A549 treated with dexamethasone at 1 μM for 4 hours (cell line): ENCODE results near the gene PCDHGA4. TPM values are rescaled to one million over a fixed set of nuclear protein-coding genes. Genes with fewer than 3 reads are reported as not detected.

Experiments used
- total RNA-seq: library from RNA; stranded (reverse); fragments of 200-300 nt; extraction: Qiagen RNA extraction; gene quantifications from 5 replicates; pipeline ENCODE4 v1.2.3, GENCODE V29; 2022

The PCDHGA4 gene
- total RNA-seq, 1 experiment from 2014 or later = 0.08 TPM

DNA sequence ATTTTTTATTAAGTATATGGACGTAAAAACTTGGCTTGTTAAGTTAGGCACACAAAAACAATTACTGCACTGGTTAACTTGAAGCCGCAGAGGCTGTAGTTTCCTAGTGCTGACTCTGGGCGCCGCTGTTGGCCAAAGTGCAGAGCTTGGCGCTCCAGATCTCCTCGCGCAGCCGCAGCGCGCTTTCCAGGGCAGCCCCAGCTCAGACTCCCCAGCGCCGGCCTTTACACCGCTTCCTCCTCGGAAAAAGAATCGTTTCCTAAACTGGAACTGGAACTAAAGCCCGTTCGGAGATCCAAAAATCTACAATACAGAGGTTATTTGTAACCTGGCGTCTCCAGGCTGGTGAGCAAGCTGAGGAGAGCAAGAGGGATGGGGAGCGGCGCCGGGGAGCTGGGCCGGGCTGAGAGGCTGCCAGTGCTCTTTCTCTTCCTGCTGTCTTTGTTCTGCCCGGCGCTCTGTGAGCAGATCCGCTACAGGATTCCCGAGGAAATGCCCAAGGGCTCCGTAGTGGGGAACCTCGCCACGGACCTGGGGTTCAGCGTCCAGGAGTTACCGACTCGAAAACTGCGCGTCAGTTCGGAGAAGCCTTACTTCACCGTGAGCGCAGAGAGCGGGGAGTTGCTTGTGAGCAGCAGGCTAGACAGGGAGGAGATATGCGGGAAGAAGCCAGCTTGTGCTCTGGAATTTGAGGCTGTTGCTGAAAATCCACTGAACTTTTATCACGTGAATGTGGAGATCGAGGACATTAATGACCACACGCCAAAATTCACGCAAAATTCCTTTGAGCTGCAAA lies 43.1 kb downstream of the PCDHGA4 start, which contains the start of gene PCDHGB5:
TSS of gene PCDHGB5 (plus strand) at position 192 of the 796 bp plus-strand sequence. CDS start at position 373, 181 bp downstream.

DNA sequence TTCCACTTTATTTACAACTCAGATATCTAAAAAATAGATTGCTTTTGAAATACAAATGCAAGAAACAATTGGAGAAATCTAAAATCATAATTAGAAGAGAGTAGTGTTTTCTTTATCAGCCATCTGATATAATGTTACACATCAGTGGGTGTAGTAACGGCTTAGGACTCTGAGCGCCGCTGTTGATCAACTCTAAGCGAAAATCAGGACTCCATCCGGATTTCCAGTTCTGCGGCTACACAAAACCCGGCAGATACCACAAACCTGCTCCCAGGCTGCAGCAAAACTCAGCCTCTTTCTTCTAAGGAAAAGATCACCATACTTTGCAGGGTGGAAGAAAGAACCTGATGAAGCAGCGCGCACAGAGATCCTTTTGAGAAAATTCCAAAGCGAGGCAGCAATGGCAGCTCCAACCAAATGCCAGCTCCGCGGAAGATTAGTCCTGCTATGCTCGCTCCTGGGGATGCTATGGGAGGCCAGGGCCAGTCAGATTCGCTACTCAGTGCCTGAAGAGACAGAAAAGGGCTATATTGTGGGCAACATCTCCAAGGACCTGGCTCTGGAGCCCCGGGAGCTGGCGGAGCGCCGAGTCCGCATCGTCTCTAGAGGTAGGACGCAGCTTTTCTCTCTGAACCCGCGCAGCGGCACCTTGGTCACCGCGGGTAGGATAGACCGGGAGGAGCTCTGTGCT lies 47.9 kb downstream of the PCDHGA4 start, which contains the start of gene PCDHGA9:
TSS of gene PCDHGA9 (plus strand) at position 226 of the 691 bp plus-strand sequence. CDS start at position 401, 175 bp downstream.

Other genes with a start within 250 kb of the PCDHGA4 start
- 0.02 to 0.12 TPM (median 0.02 TPM) in 3 of 5 replicates, not detected in the others for gene PCDHB4, start 233.2 kb upstream of the PCDHGA4 start, total RNA-seq
- gene PCDHB5, start 219.8 kb upstream of the PCDHGA4 start, total RNA-seq = 1.1 to 1.6 TPM (median 1.4 TPM) in 5 replicates
- gene PCDHB6, start 205.0 kb upstream of the PCDHGA4 start, total RNA-seq = 0.74 to 1.2 TPM (median 0.88 TPM) in 5 replicates
- 0.02 TPM in 1 of 5 replicates, not detected in the others for gene PCDHB7, start 182.4 kb upstream of the PCDHGA4 start, total RNA-seq
- gene PCDHB8, start 177.2 kb upstream of the PCDHGA4 start, total RNA-seq = 0.15 to 0.41 TPM (median 0.29 TPM) in 5 replicates
- 0.05 to 0.15 TPM (median 0.09 TPM) in 5 replicates for gene PCDHB16, start 172.6 kb upstream of the PCDHGA4 start, total RNA-seq
- 0.02 to 0.07 TPM in 2 of 5 replicates, not detected in the others for gene PCDHB9, start 167.9 kb upstream of the PCDHGA4 start, total RNA-seq
- 0.06 to 0.08 TPM (median 0.07 TPM) in 3 of 5 replicates, not detected in the others for gene PCDHB10, start 162.7 kb upstream of the PCDHGA4 start, total RNA-seq
- 0.07 to 0.08 TPM (median 0.07 TPM) in 4 of 5 replicates, not detected in the other for gene PCDHB11, start 155.4 kb upstream of the PCDHGA4 start, total RNA-seq
- 0.03 to 0.05 TPM in 2 of 5 replicates, not detected in the others for gene PCDHB12, start 146.3 kb upstream of the PCDHGA4 start, total RNA-seq
- 0.04 to 0.09 TPM (median 0.07 TPM) in 5 replicates for gene PCDHB13, start 141.1 kb upstream of the PCDHGA4 start, total RNA-seq
- gene PCDHB14, start 131.7 kb upstream of the PCDHGA4 start, total RNA-seq = 0.01 to 0.09 TPM (median 0.06 TPM) in 5 replicates
- 0.05 to 0.16 TPM (median 0.05 TPM) in 5 replicates for gene PCDHB15, start 109.6 kb upstream of the PCDHGA4 start, total RNA-seq
- gene SLC25A2, start 51.0 kb upstream of the PCDHGA4 start, total RNA-seq = not detected in 5 replicates
- 61.8 to 74.9 TPM (median 70.3 TPM) in 5 replicates for gene TAF7, start 34.2 kb upstream of the PCDHGA4 start, total RNA-seq
- gene PCDHGA1, start 24.5 kb upstream of the PCDHGA4 start, total RNA-seq = 0.22 to 0.32 TPM (median 0.26 TPM) in 5 replicates
- gene PCDHGA2, start 16.3 kb upstream of the PCDHGA4 start, total RNA-seq = 0.46 to 0.83 TPM (median 0.69 TPM) in 5 replicates
- gene PCDHGA3, start 11.2 kb upstream of the PCDHGA4 start, total RNA-seq = 0.02 to 0.05 TPM (median 0.03 TPM) in 4 of 5 replicates, not detected in the other
- gene PCDHGB1, start 4.9 kb upstream of the PCDHGA4 start, total RNA-seq = 1.5 to 2.2 TPM (median 1.8 TPM) in 5 replicates
- 0.05 to 0.16 TPM (median 0.11 TPM) in 5 replicates for gene PCDHGB2, start 5.0 kb downstream of the PCDHGA4 start, total RNA-seq
- 0.09 to 0.21 TPM (median 0.15 TPM) in 5 replicates for gene PCDHGA5, start 9.1 kb downstream of the PCDHGA4 start, total RNA-seq
- 0.09 to 0.43 TPM (median 0.21 TPM) in 5 replicates for gene PCDHGB3, start 15.2 kb downstream of the PCDHGA4 start, total RNA-seq
- gene PCDHGA6, start 18.9 kb downstream of the PCDHGA4 start, total RNA-seq = 0.12 to 0.32 TPM (median 0.29 TPM) in 5 replicates
- 0.73 to 1.1 TPM (median 0.95 TPM) in 5 replicates for gene PCDHGA7, start 27.7 kb downstream of the PCDHGA4 start, total RNA-seq
- gene PCDHGB4, start 32.7 kb downstream of the PCDHGA4 start, total RNA-seq = 0.50 to 1.2 TPM (median 0.97 TPM) in 5 replicates
- 0.03 to 0.05 TPM (median 0.04 TPM) in 3 of 5 replicates, not detected in the others for gene PCDHGA8, start 37.6 kb downstream of the PCDHGA4 start, total RNA-seq
- 2.0 to 2.7 TPM (median 2.5 TPM) in 5 replicates for gene PCDHGB5, start 42.9 kb downstream of the PCDHGA4 start, total RNA-seq
- gene PCDHGA9, start 47.8 kb downstream of the PCDHGA4 start, total RNA-seq = 0.04 to 0.07 TPM (median 0.05 TPM) in 4 of 5 replicates, not detected in the other
- gene PCDHGB6, start 53.0 kb downstream of the PCDHGA4 start, total RNA-seq = 0.08 to 0.15 TPM (median 0.13 TPM) in 5 replicates
- gene PCDHGA10, start 58.0 kb downstream of the PCDHGA4 start, total RNA-seq = 0.02 TPM in 2 of 5 replicates, not detected in the others
- gene PCDHGB7, start 62.7 kb downstream of the PCDHGA4 start, total RNA-seq = 0.02 to 0.11 TPM (median 0.07 TPM) in 5 replicates
- gene PCDHGA11, start 66.0 kb downstream of the PCDHGA4 start, total RNA-seq = 0.02 to 0.03 TPM in 2 of 5 replicates, not detected in the others
- not detected in 5 replicates for gene PCDHGA12, start 75.5 kb downstream of the PCDHGA4 start, total RNA-seq
- gene PCDHGC3, start 120.9 kb downstream of the PCDHGA4 start, total RNA-seq = 6.1 to 7.2 TPM (median 6.6 TPM) in 5 replicates
- not detected in 5 replicates for gene PCDHGC4, start 130.0 kb downstream of the PCDHGA4 start, total RNA-seq
- 0.03 TPM in 1 of 5 replicates, not detected in the others for gene PCDHGC5, start 134.1 kb downstream of the PCDHGA4 start, total RNA-seq